ENCODE results near the gene RBMS2.

DNA sequence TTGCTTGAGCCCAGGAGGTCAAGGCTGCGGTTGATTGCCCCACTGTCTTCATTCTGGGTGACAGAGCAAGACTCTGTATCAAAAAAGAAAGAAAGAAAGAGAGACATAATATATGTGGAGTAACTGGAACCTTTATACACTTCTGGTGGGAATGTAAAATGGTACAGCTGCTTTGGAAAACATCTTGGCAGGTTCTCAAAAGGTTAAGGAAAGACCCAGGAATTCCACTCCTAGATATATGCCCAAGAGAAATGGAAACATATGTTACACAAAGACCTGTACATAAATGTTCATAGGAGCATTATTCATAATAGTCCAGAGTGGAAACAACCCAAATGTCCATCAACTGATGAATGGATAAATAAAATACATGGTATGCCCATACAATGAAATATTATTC, 7.2 kb downstream of the RBMS2 start:
- TF ChIP-seq, protein P1, sequence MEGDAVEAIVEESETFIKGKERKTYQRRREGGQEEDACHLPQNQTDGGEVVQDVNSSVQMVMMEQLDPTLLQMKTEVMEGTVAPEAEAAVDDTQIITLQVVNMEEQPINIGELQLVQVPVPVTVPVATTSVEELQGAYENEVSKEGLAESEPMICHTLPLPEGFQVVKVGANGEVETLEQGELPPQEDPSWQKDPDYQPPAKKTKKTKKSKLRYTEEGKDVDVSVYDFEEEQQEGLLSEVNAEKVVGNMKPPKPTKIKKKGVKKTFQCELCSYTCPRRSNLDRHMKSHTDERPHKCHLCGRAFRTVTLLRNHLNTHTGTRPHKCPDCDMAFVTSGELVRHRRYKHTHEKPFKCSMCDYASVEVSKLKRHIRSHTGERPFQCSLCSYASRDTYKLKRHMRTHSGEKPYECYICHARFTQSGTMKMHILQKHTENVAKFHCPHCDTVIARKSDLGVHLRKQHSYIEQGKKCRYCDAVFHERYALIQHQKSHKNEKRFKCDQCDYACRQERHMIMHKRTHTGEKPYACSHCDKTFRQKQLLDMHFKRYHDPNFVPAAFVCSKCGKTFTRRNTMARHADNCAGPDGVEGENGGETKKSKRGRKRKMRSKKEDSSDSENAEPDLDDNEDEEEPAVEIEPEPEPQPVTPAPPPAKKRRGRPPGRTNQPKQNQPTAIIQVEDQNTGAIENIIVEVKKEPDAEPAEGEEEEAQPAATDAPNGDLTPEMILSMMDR (IDR thresholded peaks at IDR 0.05 in 4 of 5, conservative IDR thresholded peaks at IDR 0.05 in 1 of 5) = no peak
- no peak for TF ChIP-seq POLR2A (IDR thresholded peaks at IDR 0.05)
